HepG2 (cell line): ENCODE measurements around the gene SALL4. TPM values are rescaled to one million over a fixed set of nuclear protein-coding genes. Genes with fewer than 3 reads are reported as not detected.

Experiments
- ATAD3A ChIP-seq: sonication (generic); formaldehyde crosslinking; IDR thresholded peaks from 2 replicates; pipeline ENCODE4 v1.4.0; 2020; ENCODE audit warnings: missing genetic modification reagents
- CBX5 ChIP-seq: sonication (generic); formaldehyde crosslinking; IDR thresholded peaks from 2 replicates; pipeline ENCODE4 v1.4.0; 2020; ENCODE audit warnings: missing genetic modification reagents, borderline replicate concordance
- CEBPG ChIP-seq: IDR thresholded peaks from 2 replicates; pipeline ENCODE4 v1.6.1; 2016
- FOXK1 ChIP-seq: sonication (generic); formaldehyde crosslinking; IDR thresholded peaks from 2 replicates; pipeline ENCODE4 v1.4.0; 2020; ENCODE audit warnings: low read depth, missing genetic modification reagents, borderline replicate concordance
- KDM5A ChIP-seq: fragments of 200-600 bp; sonication (generic); IDR thresholded peaks from 2 replicates; pipeline ENCODE4 v1.7.0; 2018; ENCODE audit warnings: antibody characterized with exemption, mild to moderate bottlenecking, low read length, borderline replicate concordance
- MAFK ChIP-seq, 2 experiments: IDR thresholded peaks in 1 of 2; conservative IDR thresholded peaks in 1 of 2; 2 replicates each; pipeline ENCODE4 v1.6.1; 2011; ENCODE audit warnings: improper control_type of control experiment in 2 of 2, low read length in 2 of 2
- NAIF1 ChIP-seq: sonication (generic); formaldehyde crosslinking; IDR thresholded peaks from 2 replicates; pipeline ENCODE4 v1.5.0; 2020; ENCODE audit warnings: mild to moderate bottlenecking, missing genetic modification reagents, borderline replicate concordance
- NR2F1 ChIP-seq, 2 experiments: fragments of 450-650 bp in 1 of 2; formaldehyde crosslinking in 1 of 2; IDR thresholded peaks; 2 replicates each; pipeline versions ENCODE4 v1.5.0 to v1.6.1; 2016 to 2020; ENCODE audit warnings: mild to moderate bottlenecking in 1 of 2, missing compliant biosample characterization in 1 of 2, missing genetic modification reagents in 1 of 2, moderate library complexity in 1 of 2
- ONECUT2 ChIP-seq: sonication (generic); formaldehyde crosslinking; IDR thresholded peaks from 2 replicates; pipeline ENCODE4 v1.4.0; 2020; ENCODE audit warnings: missing genetic modification reagents
- PAX8 ChIP-seq: sonication (generic); formaldehyde crosslinking; IDR thresholded peaks from 2 replicates; pipeline ENCODE4 v1.8.0; 2022; ENCODE audit warnings: mild to moderate bottlenecking, missing genetic modification reagents, borderline replicate concordance
- PITX1 ChIP-seq: sonication (generic); formaldehyde crosslinking; IDR thresholded peaks from 2 replicates; pipeline ENCODE4 v1.5.1; 2020; ENCODE audit warnings: mild to moderate bottlenecking, missing genetic modification reagents
- SALL1 ChIP-seq: sonication (generic); formaldehyde crosslinking; IDR thresholded peaks from 2 replicates; pipeline ENCODE4 v1.8.0; 2022; ENCODE audit warnings: mild to moderate bottlenecking, missing genetic modification reagents
- SALL2 ChIP-seq: sonication (generic); formaldehyde crosslinking; IDR thresholded peaks from 2 replicates; pipeline ENCODE4 v1.8.1; 2023; ENCODE audit warnings: mild to moderate bottlenecking, missing genetic modification reagents, inconsistent platforms
- SIX1 ChIP-seq: sonication (generic); formaldehyde crosslinking; IDR thresholded peaks from 2 replicates; pipeline ENCODE4 v1.4.0; 2020; ENCODE audit warnings: missing genetic modification reagents, borderline replicate concordance
- SP5 ChIP-seq: IDR thresholded peaks from 2 replicates; pipeline ENCODE4 v1.6.1; 2016; ENCODE audit warnings: low read depth, borderline replicate concordance
- TARDBP ChIP-seq: sonication (generic); formaldehyde crosslinking; IDR thresholded peaks from 2 replicates; pipeline ENCODE4 v1.8.0; 2022; ENCODE audit warnings: mild to moderate bottlenecking, missing genetic modification reagents
- ZBTB7B ChIP-seq: sonication (generic); formaldehyde crosslinking; IDR thresholded peaks from 2 replicates; pipeline ENCODE4 v1.4.0; 2020; ENCODE audit warnings: missing genetic modification reagents
- ZNF234 ChIP-seq: sonication (generic); formaldehyde crosslinking; conservative IDR thresholded peaks from 2 replicates; pipeline ENCODE4 v1.5.1; 2020; ENCODE audit warnings: mild to moderate bottlenecking, missing genetic modification reagents
- ZNF260 ChIP-seq: sonication (generic); formaldehyde crosslinking; IDR thresholded peaks from 2 replicates; pipeline ENCODE4 v1.4.0; 2020; ENCODE audit warnings: missing genetic modification reagents, low read depth, mild to moderate bottlenecking, borderline replicate concordance
- ZNF33A ChIP-seq: sonication (generic); formaldehyde crosslinking; IDR thresholded peaks from 2 replicates; pipeline ENCODE4 v1.5.1; 2020; ENCODE audit warnings: missing genetic modification reagents, mild to moderate bottlenecking, moderate library complexity, borderline replicate concordance
- ZNF44 ChIP-seq: sonication (generic); formaldehyde crosslinking; IDR thresholded peaks from 2 replicates; pipeline ENCODE4 v1.5.1; 2020; ENCODE audit warnings: mild to moderate bottlenecking, missing genetic modification reagents
- ZNF678 ChIP-seq: sonication (generic); formaldehyde crosslinking; IDR thresholded peaks from 2 replicates; pipeline ENCODE4 v1.4.0; 2020; ENCODE audit warnings: mild to moderate bottlenecking, missing genetic modification reagents
- ZNF841 ChIP-seq: sonication (generic); formaldehyde crosslinking; IDR thresholded peaks from 2 replicates; pipeline ENCODE4 v1.8.1; 2023; ENCODE audit warnings: missing genetic modification reagents, borderline replicate concordance
- polyA plus RNA-seq, 8 experiments: library from polyadenylated mRNA; depleted of rRNA in 3 of 8; stranded (reverse) in 7 of 8; unstranded in 1 of 8; fragments of >200 nt; fragmentation: Illumina TruSeq in 4 of 8; extraction: Trizol in 4 of 8; gene quantifications; 2 replicates each; pipeline versions ENCODE4 v1.2.1 to v1.2.3, GENCODE V29; 2011 to 2016; ENCODE audit warnings: low read depth in 4 of 8, missing spikeins in 1 of 8, mixed read lengths in 1 of 8; ENCODE audit not compliant: insufficient read depth in 1 of 8
- total RNA-seq, 5 experiments: library from RNA; depleted of rRNA; stranded (reverse); fragments of >200 nt; fragmentation: Illumina TruSeq; extraction: Trizol; gene quantifications; 2 replicates each; pipeline ENCODE4 v1.2.3, GENCODE V29; 2016; ENCODE audit warnings: low read depth in 1 of 5
- TF ChIP-seq, protein P1 (sequence below): sonication (generic); formaldehyde crosslinking; IDR thresholded peaks from 2 replicates; pipeline ENCODE4 v1.4.0; 2020; ENCODE audit warnings: missing genetic modification reagents, borderline replicate concordance
- TF ChIP-seq, protein P2 (sequence below): IDR thresholded peaks from 2 replicates; pipeline ENCODE4 v1.6.1; 2016; ENCODE audit warnings: low read depth, borderline replicate concordance
- TF ChIP-seq, protein P3 (sequence below): sonication (generic); formaldehyde crosslinking; IDR thresholded peaks from 2 replicates; pipeline ENCODE4 v1.8.1; 2023; ENCODE audit warnings: mild to moderate bottlenecking, missing genetic modification reagents

SALL4 gene
- total and polyA plus RNA-seq, 2 of the 13 experiments (the other 11 are each of a cell fraction or from before 2014, with no cell fraction given) = 0.33 to 1.8 TPM

DNA sequence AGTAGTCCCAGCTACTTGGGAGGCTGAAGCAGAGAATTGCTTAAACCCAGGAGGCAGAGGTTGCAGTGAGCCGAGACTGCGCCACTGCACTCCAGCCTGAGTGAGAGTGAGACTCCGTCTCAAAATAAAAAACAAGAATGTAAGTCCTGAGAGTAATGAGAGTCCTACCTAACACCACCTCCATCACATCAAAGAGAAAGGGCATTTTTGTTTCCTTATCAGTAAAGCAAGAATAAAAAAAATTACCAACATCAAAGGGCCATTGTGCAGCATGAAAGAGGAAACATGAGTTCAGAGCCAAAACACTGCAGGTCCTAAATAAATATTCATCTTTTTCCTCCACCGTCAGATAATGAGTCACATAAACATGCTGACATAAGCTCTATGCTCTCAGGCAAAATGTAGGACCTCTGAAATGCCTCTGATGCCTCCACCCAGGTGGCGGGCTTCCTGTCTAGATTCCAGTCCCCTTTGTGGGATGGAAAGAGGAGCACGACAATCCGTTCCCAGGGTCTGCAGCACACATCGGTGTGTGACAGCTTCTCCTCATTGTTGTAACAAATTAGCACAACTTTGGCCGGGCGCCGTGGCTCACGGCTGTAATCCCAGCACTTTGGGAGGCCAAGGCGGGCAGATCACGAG, 41.3 kb downstream of the SALL4 start (continued):
- TF ChIP-seq, protein P1, sequence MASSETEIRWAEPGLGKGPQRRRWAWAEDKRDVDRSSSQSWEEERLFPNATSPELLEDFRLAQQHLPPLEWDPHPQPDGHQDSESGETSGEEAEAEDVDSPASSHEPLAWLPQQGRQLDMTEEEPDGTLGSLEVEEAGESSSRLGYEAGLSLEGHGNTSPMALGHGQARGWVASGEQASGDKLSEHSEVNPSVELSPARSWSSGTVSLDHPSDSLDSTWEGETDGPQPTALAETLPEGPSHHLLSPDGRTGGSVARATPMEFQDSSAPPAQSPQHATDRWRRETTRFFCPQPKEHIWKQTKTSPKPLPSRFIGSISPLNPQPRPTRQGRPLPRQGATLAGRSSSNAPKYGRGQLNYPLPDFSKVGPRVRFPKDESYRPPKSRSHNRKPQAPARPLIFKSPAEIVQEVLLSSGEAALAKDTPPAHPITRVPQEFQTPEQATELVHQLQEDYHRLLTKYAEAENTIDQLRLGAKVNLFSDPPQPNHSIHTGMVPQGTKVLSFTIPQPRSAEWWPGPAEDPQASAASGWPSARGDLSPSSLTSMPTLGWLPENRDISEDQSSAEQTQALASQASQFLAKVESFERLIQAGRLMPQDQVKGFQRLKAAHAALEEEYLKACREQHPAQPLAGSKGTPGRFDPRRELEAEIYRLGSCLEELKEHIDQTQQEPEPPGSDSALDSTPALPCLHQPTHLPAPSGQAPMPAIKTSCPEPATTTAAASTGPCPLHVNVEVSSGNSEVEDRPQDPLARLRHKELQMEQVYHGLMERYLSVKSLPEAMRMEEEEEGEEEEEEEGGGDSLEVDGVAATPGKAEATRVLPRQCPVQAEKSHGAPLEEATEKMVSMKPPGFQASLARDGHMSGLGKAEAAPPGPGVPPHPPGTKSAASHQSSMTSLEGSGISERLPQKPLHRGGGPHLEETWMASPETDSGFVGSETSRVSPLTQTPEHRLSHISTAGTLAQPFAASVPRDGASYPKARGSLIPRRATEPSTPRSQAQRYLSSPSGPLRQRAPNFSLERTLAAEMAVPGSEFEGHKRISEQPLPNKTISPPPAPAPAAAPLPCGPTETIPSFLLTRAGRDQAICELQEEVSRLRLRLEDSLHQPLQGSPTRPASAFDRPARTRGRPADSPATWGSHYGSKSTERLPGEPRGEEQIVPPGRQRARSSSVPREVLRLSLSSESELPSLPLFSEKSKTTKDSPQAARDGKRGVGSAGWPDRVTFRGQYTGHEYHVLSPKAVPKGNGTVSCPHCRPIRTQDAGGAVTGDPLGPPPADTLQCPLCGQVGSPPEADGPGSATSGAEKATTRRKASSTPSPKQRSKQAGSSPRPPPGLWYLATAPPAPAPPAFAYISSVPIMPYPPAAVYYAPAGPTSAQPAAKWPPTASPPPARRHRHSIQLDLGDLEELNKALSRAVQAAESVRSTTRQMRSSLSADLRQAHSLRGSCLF (CRISPR knock-in tag) = no peak
- TF ChIP-seq FOXK1 (CRISPR knock-in tag) = peak; percentile 77
- peak; percentile 79 for TF ChIP-seq ZBTB7B (CRISPR knock-in tag)
- TF ChIP-seq SIX1 (CRISPR knock-in tag) = peak; percentile 72; the same call in 1 of the 2 replicates
- TF ChIP-seq ZNF234 (CRISPR knock-in tag) = no peak
- no peak for TF ChIP-seq ZNF33A
- TF ChIP-seq, protein P2, sequence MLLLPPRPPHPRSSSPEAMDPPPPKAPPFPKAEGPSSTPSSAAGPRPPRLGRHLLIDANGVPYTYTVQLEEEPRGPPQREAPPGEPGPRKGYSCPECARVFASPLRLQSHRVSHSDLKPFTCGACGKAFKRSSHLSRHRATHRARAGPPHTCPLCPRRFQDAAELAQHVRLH (CRISPR knock-in tag) = no peak; the same call in 1 of the 2 replicates
- TF ChIP-seq CEBPG = peak; percentile 48; the same call in 1 of the 2 replicates
- no peak for TF ChIP-seq ZNF260 (CRISPR knock-in tag)
- no peak for TF ChIP-seq SALL2
- TF ChIP-seq CBX5 (CRISPR knock-in tag) = no peak
- TF ChIP-seq ZNF44 = 0 out of 2 replicates have a peak, but pooled peaks have one; percentile 28
- TF ChIP-seq PAX8 (CRISPR knock-in tag) = no peak
- TF ChIP-seq ATAD3A = no peak
- TF ChIP-seq TARDBP (CRISPR knock-in tag) = peak; percentile 60; the same call in 1 of the 2 replicates
- TF ChIP-seq, protein P3, sequence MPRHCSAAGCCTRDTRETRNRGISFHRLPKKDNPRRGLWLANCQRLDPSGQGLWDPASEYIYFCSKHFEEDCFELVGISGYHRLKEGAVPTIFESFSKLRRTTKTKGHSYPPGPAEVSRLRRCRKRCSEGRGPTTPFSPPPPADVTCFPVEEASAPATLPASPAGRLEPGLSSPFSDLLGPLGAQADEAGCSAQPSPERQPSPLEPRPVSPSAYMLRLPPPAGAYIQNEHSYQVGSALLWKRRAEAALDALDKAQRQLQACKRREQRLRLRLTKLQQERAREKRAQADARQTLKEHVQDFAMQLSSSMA (CRISPR knock-in tag) = 0 out of 2 replicates have a peak, but pooled peaks have one; percentile 19
- TF ChIP-seq PITX1 (CRISPR knock-in tag) = peak; percentile 50; the same call in 1 of the 2 replicates
- TF ChIP-seq MAFK (conservative IDR thresholded peaks at IDR 0.05 in 1 of 2, IDR thresholded peaks at IDR 0.05 in 1 of 2; ENCODE audit: low read length in 2 of 2) = peak; percentile 99
- no peak for TF ChIP-seq ZNF678 (CRISPR knock-in tag)
- TF ChIP-seq ONECUT2 (CRISPR knock-in tag) = no peak
- peak in 1 of 2 experiments; percentile 49; a peak in 1 of 4 replicates for TF ChIP-seq NR2F1 (CRISPR knock-in tag; IDR thresholded peaks at IDR 0.05)
- peak; percentile 81 for TF ChIP-seq SP5 (CRISPR knock-in tag)
- no peak for TF ChIP-seq KDM5A
- no peak for TF ChIP-seq NAIF1 (CRISPR knock-in tag)
- peak; percentile 54 for TF ChIP-seq SALL1 (CRISPR knock-in tag)
- TF ChIP-seq ZNF841 (CRISPR knock-in tag) = no peak
